SU-DHL-6 (cell line): ENCODE measurements around the gene RPS6KA5.

Experiments
- H2AFZ ChIP-seq: fragments of 200-600 bp; sonication (generic); 2 replicates; pipeline ENCODE4 v1.6.1; 2014; ENCODE audit warnings: low read depth, mild to moderate bottlenecking, moderate library complexity, mixed read lengths, antibody characterized with exemption, low read length; ENCODE audit not compliant: severe bottlenecking
- H3F3A ChIP-seq: fragments of 200-600 bp; shearing (Covaris generic); 2 replicates; pipeline ENCODE4 v1.6.0; 2016; ENCODE audit warnings: antibody characterized with exemption, mild to moderate bottlenecking; ENCODE audit not compliant: insufficient read depth
- H3K27ac ChIP-seq: fragments of 200-600 bp; sonication (generic); 2 replicates; pipeline ENCODE4 v1.5.1; 2016; ENCODE audit warnings: low read depth, mild to moderate bottlenecking, low read length, moderate library complexity, mixed read lengths
- H3K27me3 ChIP-seq: fragments of 200-600 bp; sonication (generic), shearing (Covaris generic); 2 replicates; pipeline ENCODE4 v1.6.0; 2014; ENCODE audit warnings: mild to moderate bottlenecking, low read length
- H3K36me3 ChIP-seq: fragments of 200-600 bp; sonication (generic); 2 replicates; pipeline ENCODE4 v1.6.1; 2014; ENCODE audit warnings: mild to moderate bottlenecking, low read length, mixed read lengths
- H3K4me2 ChIP-seq: fragments of 300-600, 200-600 bp; shearing (Covaris generic), sonication (generic); 2 replicates; pipeline ENCODE4 v1.6.0; 2014; ENCODE audit warnings: low read length, low read depth, mild to moderate bottlenecking; ENCODE audit not compliant: poor library complexity, severe bottlenecking
- H3K4me3 ChIP-seq: fragments of 200-600 bp; sonication (generic); 2 replicates; pipeline ENCODE4 v1.5.1; 2014; ENCODE audit warnings: antibody characterized with exemption, low read length, mild to moderate bottlenecking, mixed read lengths; ENCODE audit not compliant: insufficient read depth, poor library complexity, severe bottlenecking
- H3K79me2 ChIP-seq: fragments of 200-600 bp; sonication (generic); 2 replicates; pipeline ENCODE4 v1.6.1; 2014; ENCODE audit warnings: mild to moderate bottlenecking, low read length, moderate library complexity; ENCODE audit not compliant: insufficient read depth
- H3K9ac ChIP-seq: fragments of 200-600 bp; sonication (generic); 2 replicates; pipeline ENCODE4 v1.7.0; 2014; ENCODE audit warnings: mild to moderate bottlenecking, low read length
- H3K9me2 ChIP-seq: fragments of 200-600 bp; sonication (generic); replicated peaks from 2 replicates; pipeline ENCODE4 v1.6.1; 2014; ENCODE audit warnings: low read length; ENCODE audit not compliant: insufficient read depth
- H3K9me3 ChIP-seq: fragments of 200-600 bp; sonication (generic); 2 replicates; pipeline ENCODE4 v1.6.1; 2014; ENCODE audit warnings: low read length, mixed read lengths; ENCODE audit not compliant: insufficient read depth
- H4K20me1 ChIP-seq: fragments of 200-600 bp; sonication (generic); 2 replicates; pipeline ENCODE4 v1.6.1; 2014; ENCODE audit warnings: low read depth, mild to moderate bottlenecking, antibody characterized with exemption, low read length, moderate library complexity, mixed read lengths
- CTCF ChIP-seq: fragments of 200-600 bp; sonication (generic); IDR thresholded peaks from one replicate; pipeline ENCODE4 v1.5.1; 2017; ENCODE audit warnings: antibody characterized with exemption, mild to moderate bottlenecking, low read length, moderate library complexity; ENCODE audit not compliant: insufficient read depth, poor library complexity, severe bottlenecking
- EZH2phosphoT487 ChIP-seq: fragments of 200-600 bp; sonication (generic), shearing (Covaris generic); conservative IDR thresholded peaks from 2 replicates; pipeline ENCODE4 v1.6.1; 2018; ENCODE audit warnings: mild to moderate bottlenecking, antibody characterized with exemption, low read length, moderate library complexity, mixed read lengths

Gene RPS6KA5

GRCh38 chr14:91075553-91075952 is 15.1 kb upstream of the RPS6KA5 start:
- Histone ChIP-seq H3K9ac (no peak overlapping the region), H3K4me3 (no peak overlapping the region), H3K27me3 (no peaks in the 10 kb centered on the region), H3K79me2 (no peaks in the 10 kb centered on the region), H3K36me3 (no peaks in the 10 kb centered on the region), H3K4me2 (no peak overlapping the region), H3F3A (no peaks in the 10 kb centered on the region), H3K9me2 (no peaks in the 10 kb centered on the region), H3K9me3 (no peaks in the 10 kb centered on the region), H2AFZ (no peak overlapping the region), H3K27ac (no peak overlapping the region), H4K20me1 (no peaks in the 10 kb centered on the region)
- TF ChIP-seq EZH2phosphoT487 (no peak), CTCF (no peak)

- H3K27ac ChIP-seq: no peak overlapping the region
- TF ChIP-seq EZH2phosphoT487: no peak
- TF ChIP-seq CTCF: no peak
- H3K9ac ChIP-seq: no peak overlapping the region
Observed at GRCh38 chr14:91070572-91070971, 10.1 kb upstream of the RPS6KA5 start.

GRCh38 chr14:91068642-91069041 is 8.2 kb upstream of the RPS6KA5 start:
- Histone ChIP-seq H3K9ac (no peak overlapping the region), H3K4me3 (no peak overlapping the region), H3K9me3 (no peaks in the 10 kb centered on the region), H3F3A (no peaks in the 10 kb centered on the region), H4K20me1 (no peaks in the 10 kb centered on the region), H3K27me3 (no peaks in the 10 kb centered on the region), H2AFZ (no peak overlapping the region), H3K27ac (no peak overlapping the region), H3K4me2 (no peak overlapping the region), H3K79me2 (no peaks in the 10 kb centered on the region), H3K9me2 (no peaks in the 10 kb centered on the region), H3K36me3 (no peaks in the 10 kb centered on the region)
- TF ChIP-seq EZH2phosphoT487 (no peak), CTCF (no peak)

More at GRCh38 chr14:91070572-91070971, 10.1 kb upstream of the RPS6KA5 start:
- Histone ChIP-seq H3K9me3 (no peaks in the 10 kb centered on the region), H3F3A (no peaks in the 10 kb centered on the region), H2AFZ (no peak overlapping the region), H3K27me3 (no peaks in the 10 kb centered on the region), H3K4me2 (no peak overlapping the region), H3K9me2 (no peaks in the 10 kb centered on the region), H3K79me2 (no peaks in the 10 kb centered on the region), H4K20me1 (no peaks in the 10 kb centered on the region), H3K36me3 (no peaks in the 10 kb centered on the region), H3K4me3 (no peak overlapping the region)

- H3K36me3 ChIP-seq: no peaks in the 10 kb centered on the region
- no peak overlapping the region for H3K4me3 ChIP-seq
- H3K27me3 ChIP-seq: no peaks in the 10 kb centered on the region
- H3K4me2 ChIP-seq: no peak overlapping the region
- TF ChIP-seq CTCF: no peak
- no peak for TF ChIP-seq EZH2phosphoT487
- no peaks in the 10 kb centered on the region for H3K9me2 ChIP-seq
- H3K9ac ChIP-seq: no peak overlapping the region
- H2AFZ ChIP-seq: no peak overlapping the region
- H3F3A ChIP-seq: peaks cover 4% of the 10 kb centered on the region; the same call in 1 of the 2 replicates
- no peak overlapping the region for H3K27ac ChIP-seq
- no peaks in the 10 kb centered on the region for H3K9me3 ChIP-seq
- no peaks in the 10 kb centered on the region for H3K79me2 ChIP-seq
- H4K20me1 ChIP-seq: no peaks in the 10 kb centered on the region
Observed at GRCh38 chr14:91067186-91067585, 6.7 kb upstream of the RPS6KA5 start.
